Gastroesophageal sphincter (tissue), 3 donors: ENCODE results near the gene GABRG2.

ENCODE experiments used
- CTCF ChIP-seq, 4 experiments: fragments of 200-600 bp in 2 of 4; fragments of 450-650 bp in 2 of 4; sonication (generic) in 1 of 4; IDR thresholded peaks; one replicate each; pipeline ENCODE4 v1.5.1; 2017 to 2019; ENCODE audit warnings: antibody characterized with exemption in 4 of 4, mild to moderate bottlenecking in 2 of 4, moderate library complexity in 2 of 4
- POLR2A ChIP-seq, 2 donors: fragments of 450-650 bp; IDR thresholded peaks; one replicate each; pipeline ENCODE4 v1.6.1; 2017; ENCODE audit warnings: antibody characterized with exemption in 2 of 2, mild to moderate bottlenecking in 2 of 2, moderate library complexity in 1 of 2
- POLR2AphosphoS5 ChIP-seq: sonication (generic); formaldehyde crosslinking; IDR thresholded peaks from one replicate; pipeline ENCODE4 v1.6.1; 2017; ENCODE audit warnings: antibody characterized with exemption

- TF ChIP-seq POLR2AphosphoS5 (no peak), CTCF (IDR thresholded peaks at IDR 0.05) (no peak), POLR2A (IDR thresholded peaks at IDR 0.05) (no peak)
Observed at GRCh38 chr5:162202285-162202880, 134.8 kb downstream of the GABRG2 start.
